DMS53 treated with DMSO at 0.1 percent for 48 hours (cell line): Measurements from ENCODE around the gene CRYGA.

Experiments used
- DNase-seq: peaks from one replicate; lab custom pipeline; 2025; ENCODE audit not compliant: unreplicated experiment; lab: John Stamatoyannopoulos, UW

Gene CRYGA

DNA sequence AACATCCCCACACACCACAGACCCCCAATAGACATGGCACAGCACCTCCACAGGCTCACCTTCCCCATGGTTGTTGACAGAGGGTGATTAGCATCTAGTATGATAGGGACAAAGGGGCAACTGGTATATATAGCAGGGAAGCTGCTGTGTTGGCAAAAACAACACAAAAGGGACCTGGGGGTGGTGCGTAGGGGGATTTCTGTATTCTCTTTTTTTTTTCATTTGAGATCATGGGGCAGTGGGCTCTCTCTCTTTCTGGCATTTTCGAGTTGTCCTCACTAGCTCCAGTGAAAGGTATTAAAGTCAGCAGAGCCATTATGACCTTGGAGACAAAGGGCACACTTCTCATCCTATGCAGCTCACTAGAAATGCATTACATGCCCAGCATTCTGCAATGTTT is at the start of gene CRYGA:
Gene CRYGA, minus strand, starts transcription at position 101 of the 400 bp plus-strand sequence. Its CDS starts 33 bp downstream, at position 68.
- DNase-seq = no peak

DNA sequence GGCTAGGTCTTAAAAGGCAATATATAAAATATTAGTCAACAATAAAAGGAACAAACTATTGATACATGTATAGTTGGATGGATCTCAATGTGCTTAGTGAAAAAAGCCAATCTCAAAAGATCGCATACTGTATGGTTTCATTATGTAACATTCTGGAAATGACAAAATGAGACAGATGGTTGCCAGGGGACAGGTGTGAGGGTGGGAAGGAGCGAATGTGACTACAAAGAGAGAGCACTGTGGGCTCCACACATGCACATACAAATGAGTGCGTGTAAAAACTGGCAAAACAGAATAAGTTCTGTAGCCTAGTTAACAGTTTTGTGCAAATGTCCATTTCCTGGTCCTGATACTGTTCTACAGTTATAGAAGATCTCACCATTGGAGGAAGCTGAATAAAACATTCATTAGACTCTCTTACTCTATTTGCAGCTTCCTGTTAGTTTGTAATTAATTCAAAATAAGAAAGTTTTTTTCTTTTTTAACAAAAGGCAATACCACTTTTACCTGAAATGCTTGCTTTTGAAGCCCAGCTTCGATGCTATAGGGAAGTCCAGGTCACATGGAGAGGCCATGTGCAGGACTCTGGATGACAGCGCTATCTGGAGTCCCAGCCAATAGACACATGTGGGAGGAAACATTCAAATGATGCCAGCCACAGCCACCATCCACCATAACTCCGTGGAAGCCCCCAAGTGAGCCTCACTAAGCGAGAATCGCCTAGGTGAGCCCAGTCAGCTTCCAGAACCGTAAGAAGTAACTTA is 47.5 kb upstream of the CRYGA start:
- DNase-seq = no peak

DNA sequence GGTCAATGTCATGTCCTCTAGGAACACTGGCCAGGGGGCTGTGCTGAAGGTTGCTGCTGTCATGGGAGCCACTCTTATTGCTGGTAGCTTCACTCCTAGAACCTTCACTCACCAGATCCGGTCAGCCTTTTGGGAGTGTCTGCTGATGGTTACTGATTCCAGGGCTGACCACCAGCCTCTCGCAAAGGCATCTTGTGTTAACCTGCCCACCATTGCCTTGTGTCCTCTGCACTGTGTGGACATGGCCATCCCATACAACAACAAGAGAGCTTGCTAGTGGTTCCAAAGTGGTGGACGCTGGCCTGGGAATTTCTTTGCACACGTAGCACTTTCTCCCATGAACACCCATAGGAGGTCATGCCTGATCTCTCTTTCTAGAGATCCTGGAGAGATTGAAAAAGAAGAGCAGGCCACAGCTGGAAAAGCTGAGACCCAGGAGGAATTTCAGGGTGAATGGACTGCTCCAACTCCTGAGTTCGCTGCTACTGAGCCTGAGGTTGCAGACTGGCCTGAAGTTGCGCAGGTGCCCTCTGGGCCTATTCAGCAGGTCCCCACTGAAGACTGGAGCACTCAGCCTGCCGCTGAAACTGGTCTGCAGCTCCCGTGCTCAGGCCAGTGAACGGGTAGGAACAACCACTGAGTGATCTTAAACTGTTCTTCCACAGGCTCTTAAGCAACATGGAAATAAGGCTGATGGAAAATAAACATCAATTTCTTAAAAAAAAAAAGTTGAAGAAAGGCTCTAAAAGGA is 45.1 kb upstream of the CRYGA start:
- no peak for DNase-seq

DNA sequence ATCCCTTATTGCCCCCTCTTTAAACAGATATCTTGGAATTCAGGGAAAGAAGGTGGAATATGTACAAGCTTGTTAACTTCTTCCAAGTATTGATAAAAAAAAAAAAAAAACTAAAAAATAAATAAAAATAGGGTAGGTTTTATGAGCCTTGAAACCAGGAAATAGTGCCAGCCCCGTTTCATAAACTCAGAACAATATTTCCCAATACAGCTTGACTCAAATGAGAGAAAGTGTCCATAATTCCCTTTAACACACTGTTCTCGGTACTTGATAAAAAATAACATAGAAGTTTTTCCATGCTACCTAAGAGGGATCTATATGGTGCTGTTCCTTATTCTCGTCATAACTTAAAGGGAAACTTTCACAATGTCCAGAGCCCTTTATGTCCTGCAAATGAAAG is 44.4 kb upstream of the CRYGA start:
- DNase-seq = no peak

- DNase-seq = no peak
These were observed 40.8 kb upstream of the CRYGA start for GRCh38 chr2:208204166-208204565.

DNA sequence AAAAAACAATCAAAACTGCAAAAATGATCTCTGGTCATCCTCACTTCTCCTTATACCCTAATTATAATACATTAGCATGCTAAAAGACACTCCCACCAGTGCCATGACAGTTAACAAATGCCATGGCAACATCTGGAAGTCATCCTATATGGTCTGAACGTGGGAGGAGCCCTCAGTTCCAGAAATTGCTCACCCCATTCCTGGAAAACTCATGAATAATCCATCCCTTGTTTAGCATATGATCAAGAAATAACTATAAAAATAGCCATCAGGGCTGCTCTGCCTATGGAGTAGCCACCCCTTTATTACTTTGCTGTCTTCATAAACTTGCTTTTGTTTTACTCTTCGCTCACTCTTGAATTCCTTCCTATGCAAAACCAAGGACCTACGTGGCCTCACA is 32.1 kb upstream of the CRYGA start:
- DNase-seq = no peak

GRCh38 chr2:208192611-208193236 is 29.3 kb upstream of the CRYGA start:
- DNase-seq = no peak

GRCh38 chr2:208189810-208190503 is 26.6 kb upstream of the CRYGA start, which contains the start of gene C2orf80:
TSS of gene C2orf80 (minus strand) at chr2:208190030. CDS start at chr2:208186986, 3,044 bp downstream.
- DNase-seq = no peak

- no peak for DNase-seq
These were observed 25.9 kb upstream of the CRYGA start for GRCh38 chr2:208189069-208189809.

- DNase-seq = no peak
These were observed 23.5 kb upstream of the CRYGA start for GRCh38 chr2:208186893-208187292.

- DNase-seq = no peak
These were observed 23.1 kb upstream of the CRYGA start for GRCh38 chr2:208186465-208186864.

DNA sequence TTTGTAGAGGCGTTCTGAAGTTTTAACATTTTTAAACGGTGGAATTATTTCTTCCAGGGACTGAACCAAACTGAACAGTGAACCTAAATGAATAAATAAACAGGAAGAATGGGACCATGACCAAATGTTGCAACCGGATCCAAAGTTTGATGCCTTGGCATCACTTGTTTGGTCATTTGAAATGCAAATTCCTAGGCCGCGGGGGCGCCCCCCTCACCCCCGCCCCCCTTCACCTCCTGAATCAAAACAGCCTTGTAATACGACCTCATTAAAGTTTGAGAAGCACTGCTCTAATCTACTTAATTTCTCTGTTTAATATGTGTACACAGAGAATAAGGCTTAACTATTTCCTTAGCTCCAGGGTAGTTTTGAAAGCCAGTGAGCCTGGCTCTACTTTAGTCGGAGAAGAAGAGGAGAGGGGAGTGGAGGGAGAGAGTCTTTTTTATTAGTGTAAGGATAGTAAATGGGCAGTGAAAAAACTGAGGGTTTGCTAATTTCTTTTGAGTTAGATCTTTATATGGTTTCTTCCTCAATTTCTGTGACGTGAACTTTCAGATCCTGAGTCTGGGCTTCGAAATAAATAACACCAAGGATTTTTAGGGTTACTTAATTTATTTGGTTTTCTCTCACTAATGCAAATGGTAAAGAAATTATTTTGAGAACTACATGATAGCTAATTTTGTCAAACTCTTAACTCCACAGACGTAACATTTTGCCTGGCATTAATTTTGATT is 20.8 kb upstream of the CRYGA start:
- no peak for DNase-seq

GRCh38 chr2:208183526-208183925 is 20.1 kb upstream of the CRYGA start:
- DNase-seq = no peak

GRCh38 chr2:208182835-208183234 is 19.4 kb upstream of the CRYGA start:
- no peak for DNase-seq

DNA sequence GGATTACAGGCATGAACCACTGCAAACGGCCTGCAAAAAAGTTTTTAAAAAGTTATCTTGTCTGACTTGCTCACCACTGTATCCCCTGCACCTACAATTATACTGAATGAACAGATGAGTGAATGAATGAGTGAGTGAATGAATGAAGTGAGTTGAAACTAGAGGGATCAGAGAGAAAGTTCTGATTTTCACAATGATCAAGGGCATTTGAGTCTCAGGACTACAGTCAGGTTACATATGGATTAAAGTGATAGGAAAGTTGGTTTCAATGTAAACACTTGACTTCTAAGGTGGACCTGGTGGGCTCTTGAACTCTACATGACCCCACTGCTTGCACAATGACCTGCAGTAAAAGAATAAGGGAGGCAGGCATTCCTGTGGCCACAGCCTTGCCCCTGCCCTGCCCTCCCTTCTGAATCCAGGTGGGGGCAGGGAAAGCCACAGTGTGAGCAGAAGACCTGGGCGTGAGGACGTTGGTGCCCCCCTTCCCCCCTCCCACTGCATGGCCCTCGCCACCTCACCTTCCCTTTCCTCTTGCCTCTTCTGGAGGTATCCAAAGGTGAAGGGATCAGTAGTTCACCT is 15.7 kb upstream of the CRYGA start:
- peak; percentile 14 for DNase-seq

- DNase-seq = no peak
These were observed 12.4 kb upstream of the CRYGA start for GRCh38 chr2:208175840-208176153.

DNA sequence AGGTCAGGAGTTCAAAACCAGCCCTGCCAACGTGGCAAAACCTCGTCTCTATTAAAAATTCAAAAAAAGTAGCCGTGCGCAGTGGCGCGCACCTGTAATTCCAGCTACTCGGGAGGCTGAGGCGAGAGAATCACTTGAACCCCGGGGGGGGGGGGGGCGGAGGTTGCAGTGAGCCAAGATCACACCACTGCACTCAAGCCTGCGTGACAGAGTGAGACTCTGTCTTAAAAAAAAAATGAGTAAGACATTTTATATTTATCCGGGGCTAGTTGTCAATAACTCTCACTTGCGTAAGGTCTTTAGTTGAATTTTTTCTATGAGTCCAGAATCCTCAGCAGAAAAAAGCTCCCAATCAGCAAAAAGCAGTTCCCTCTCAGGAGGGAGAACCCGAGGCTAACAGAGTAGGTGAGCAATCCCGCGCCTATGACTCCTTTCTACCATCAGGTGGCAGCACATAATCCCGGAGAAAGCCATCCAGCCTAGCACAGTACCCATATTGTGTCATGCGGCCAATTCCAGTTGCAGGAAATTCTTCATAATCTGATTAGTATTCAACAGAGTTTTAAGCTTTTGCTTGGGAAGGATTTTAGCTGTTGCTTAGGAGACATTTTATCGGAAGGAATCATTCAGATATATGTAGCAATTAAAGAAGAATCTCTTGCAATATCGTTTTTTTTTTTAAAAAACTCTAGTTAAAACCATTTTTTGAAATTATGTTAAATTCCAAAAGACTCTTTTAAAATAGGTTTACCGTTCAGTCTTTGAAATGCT is 11.9 kb upstream of the CRYGA start:
- DNase-seq = peak; percentile 92

GRCh38 chr2:208174144-208174543 is 10.8 kb upstream of the CRYGA start:
- no peak for DNase-seq

DNA sequence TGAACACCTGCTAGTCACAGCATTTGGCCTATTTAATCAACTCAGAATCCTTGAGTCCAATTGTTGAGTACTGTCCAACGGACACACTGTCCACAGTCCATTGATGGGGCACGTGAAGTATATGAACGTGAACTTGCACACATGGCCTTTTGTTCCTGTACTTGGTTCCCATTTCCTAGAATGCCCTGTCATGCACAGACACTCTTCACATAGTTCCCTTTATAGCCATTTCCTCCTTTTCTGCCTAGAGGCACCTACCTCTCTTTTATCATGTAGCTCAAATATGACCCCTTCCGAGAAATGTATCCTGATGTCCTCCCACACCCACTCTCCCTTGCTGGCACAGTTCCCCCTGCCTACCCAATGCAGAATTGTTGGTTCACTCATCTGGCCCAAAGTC is 8.7 kb upstream of the CRYGA start:
- no peak for DNase-seq
